Measurements from ENCODE around the gene JMJD4. TPM values are rescaled to one million over a fixed set of nuclear protein-coding genes. Genes with fewer than 3 reads are reported as not detected.
A peak's percentile ranks its signal among the peaks of the same experiment; 100 is the strongest.

Gene JMJD4
- polyA plus RNA-seq, 6 donors from 2014 or later, result 34.3 to 43.1 (median 36.5) TPM

DNA sequence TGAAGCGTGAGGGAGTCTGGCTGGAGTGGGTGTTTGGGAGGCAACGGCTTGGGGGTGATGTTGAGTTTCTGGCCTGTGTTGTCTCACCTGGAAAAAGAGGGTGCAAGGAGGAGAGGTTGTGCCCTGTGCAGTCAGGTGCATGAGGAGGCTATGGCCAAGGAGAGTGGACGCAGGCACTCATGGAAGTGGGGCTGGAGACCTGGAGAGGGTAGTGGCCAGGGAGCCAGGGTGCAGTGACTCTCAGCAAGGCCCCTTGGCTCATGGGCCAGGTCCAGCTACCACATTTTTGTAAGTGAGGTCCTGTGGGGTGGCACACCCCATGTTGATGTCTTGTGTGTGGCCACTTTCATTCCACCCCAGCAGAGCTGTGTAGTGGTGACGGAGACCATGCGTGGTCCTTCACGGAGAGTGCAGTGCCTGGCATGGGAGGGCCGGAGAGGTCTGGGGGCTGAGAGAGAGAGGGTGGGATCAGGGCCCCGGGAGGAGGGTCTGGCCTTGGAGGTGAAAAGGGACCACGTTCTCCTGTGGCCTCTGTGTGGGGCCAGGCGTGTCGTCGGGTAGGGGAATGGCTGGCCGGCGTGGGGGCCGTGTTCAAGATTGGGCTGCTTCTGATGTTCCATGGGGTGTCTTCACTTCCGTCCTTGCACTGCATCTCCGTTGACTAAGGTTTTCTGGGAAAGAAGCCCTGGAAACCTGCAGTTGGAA lies 6.2 kb upstream of the JMJD4 start:
- Mint-ChIP-seq H3K36me3 (no peaks in the 10 kb centered on the region), H3K27me3 (no peaks in the 10 kb centered on the region), H3K9me3 (peaks cover 0 to 1% (median 0%) of the 10 kb centered on the region in 7 donors), H3K27ac (peak overlapping the region in 2 of 6 donors; percentile 43 to 68), H3K4me1 (peaks cover 44 to 57% (median 49%) of the 10 kb centered on the region in 3 donors), H3K4me3 (peak overlapping the region in 2 of 8 donors; percentile 37 to 54)
- no peak for DNase-seq
- no peak for ATAC-seq (ENCODE audit: low read depth in 2 of 2)

DNA sequence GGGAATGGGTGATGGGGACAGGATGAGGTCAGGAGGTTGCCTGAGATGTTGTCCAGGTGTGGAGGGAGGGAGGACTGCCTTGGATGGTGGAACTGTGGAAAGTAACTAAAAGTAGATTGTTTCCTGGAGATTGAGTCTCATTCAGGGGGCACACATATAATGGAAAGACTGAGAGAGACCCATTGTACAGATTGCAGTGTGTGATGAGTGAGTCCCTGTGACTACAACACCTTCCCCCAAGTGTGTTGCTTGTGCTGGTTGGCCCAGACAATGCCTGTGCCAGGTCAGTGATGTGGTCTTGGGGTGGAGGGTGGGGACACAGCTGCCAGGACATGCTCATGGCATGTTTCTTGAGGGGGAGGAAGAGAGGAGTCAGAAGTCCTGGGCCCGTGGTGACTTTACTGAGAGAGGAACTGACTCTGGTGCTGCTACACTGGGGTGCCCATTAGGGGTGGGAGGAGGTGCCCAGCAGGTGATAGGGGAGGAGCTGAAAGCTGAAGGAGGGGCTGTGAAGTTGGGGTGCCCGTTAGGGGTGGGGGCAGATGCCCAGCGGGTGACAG lies 5.4 kb upstream of the JMJD4 start:
- no peak overlapping the region for H3K4me3 Mint-ChIP-seq
- H3K27me3 Mint-ChIP-seq, result no peaks in the 10 kb centered on the region
- ATAC-seq (ENCODE audit: low read depth in 2 of 2) (no peak), DNase-seq (no peak)
- peak overlapping the region in 2 of 6 donors; percentile 44 to 71 for H3K27ac Mint-ChIP-seq
- peaks cover 48 to 64% (median 52%) of the 10 kb centered on the region in 3 donors for H3K4me1 Mint-ChIP-seq
- no peaks in the 10 kb centered on the region for H3K36me3 Mint-ChIP-seq
- peaks cover 0 to 1% (median 0%) of the 10 kb centered on the region in 7 donors for H3K9me3 Mint-ChIP-seq

DNA sequence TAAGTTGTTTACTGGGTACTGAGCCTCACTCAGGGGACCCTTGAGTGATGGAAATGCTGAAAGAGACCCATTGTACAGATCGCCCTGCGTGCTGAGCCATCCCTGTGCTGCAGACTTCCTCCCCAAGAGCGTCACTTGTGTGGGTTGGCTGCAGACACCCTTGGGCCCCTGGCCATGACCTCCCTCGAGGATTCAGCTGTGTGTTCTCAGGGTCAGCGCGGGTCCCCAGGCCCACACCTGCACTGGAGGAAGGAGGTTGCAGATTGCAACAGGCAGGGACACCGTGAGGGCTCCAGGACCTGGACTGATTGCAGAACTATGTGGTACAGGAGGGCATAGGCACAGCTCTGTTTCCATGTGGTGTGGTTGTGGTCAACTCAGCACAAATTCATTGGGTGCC lies 4.5 kb upstream of the JMJD4 start:
- Mint-ChIP-seq H3K9me3 (peaks cover 0 to 1% (median 0%) of the 10 kb centered on the region in 7 donors), H3K4me1 (peaks cover 42 to 62% (median 53%) of the 10 kb centered on the region in 3 donors), H3K27me3 (no peaks in the 10 kb centered on the region), H3K4me3 (no peak overlapping the region), H3K27ac (peak overlapping the region in 2 of 6 donors; percentile 26 to 54), H3K36me3 (no peaks in the 10 kb centered on the region)
- DNase-seq (no peak), ATAC-seq (ENCODE audit: low read depth in 2 of 2) (no peak)

DNA sequence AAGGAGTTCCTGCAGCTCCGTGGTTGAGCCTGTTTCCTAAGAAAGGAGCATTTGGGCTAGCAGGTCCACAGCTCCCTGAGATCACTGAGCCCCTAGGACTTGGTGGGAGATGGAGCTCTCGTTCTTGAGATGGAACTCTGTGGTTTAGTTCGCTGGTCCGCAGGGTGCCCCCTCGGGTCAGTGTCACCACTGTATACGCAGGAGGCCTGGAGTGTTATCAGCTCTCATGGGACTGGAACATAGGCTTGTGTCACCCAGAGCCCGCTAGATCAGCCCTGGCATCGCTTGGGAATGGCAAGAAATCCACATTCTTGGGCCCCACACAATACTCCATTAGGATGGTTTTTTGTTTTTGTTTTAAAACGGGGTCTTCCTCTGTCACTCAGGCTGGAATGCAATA lies 3.7 kb upstream of the JMJD4 start:
- DNase-seq, result no peak
- H3K4me1 Mint-ChIP-seq, result peaks cover 46 to 64% (median 59%) of the 10 kb centered on the region in 3 donors
- peaks cover 0 to 1% (median 0%) of the 10 kb centered on the region in 7 donors for H3K9me3 Mint-ChIP-seq
- no peak overlapping the region for H3K4me3 Mint-ChIP-seq
- ATAC-seq (ENCODE audit: low read depth in 2 of 2), result no peak
- H3K36me3 Mint-ChIP-seq, result no peaks in the 10 kb centered on the region
- no peak overlapping the region for H3K27ac Mint-ChIP-seq
- no peaks in the 10 kb centered on the region for H3K27me3 Mint-ChIP-seq

DNA sequence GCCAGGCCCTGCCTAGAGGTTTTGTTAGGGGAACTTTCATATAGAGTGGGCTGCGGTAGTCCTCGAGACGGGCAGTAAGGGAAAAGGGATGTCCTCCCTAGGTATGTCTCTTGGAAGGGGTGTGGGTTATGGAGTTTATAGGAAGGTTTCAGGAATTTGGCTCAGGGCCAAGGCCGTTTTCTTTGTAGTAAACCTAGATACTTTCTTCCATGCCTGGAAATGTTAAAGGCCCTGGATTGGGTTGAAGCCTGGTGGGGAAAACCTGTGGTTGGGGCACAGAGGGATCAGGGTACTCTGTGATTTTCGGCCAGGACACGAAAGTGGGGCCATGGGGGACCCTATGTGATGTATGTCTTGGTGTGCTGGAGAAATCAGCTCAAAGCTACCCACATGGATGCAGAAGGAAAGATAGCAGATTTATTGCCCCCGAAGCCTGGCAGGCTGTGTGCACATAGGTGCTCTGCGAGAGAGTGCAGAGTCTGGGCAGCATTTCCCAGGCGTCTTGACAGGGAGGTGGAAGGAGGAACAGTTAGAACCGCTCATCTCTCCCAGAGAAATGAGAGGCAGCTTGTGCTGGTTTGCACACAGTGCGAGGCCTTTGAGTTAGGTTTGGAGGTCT lies 1.8 kb upstream of the JMJD4 start:
- ATAC-seq (ENCODE audit: low read depth in 2 of 2), result no peak
- H3K36me3 Mint-ChIP-seq, result no peaks in the 10 kb centered on the region

DNA sequence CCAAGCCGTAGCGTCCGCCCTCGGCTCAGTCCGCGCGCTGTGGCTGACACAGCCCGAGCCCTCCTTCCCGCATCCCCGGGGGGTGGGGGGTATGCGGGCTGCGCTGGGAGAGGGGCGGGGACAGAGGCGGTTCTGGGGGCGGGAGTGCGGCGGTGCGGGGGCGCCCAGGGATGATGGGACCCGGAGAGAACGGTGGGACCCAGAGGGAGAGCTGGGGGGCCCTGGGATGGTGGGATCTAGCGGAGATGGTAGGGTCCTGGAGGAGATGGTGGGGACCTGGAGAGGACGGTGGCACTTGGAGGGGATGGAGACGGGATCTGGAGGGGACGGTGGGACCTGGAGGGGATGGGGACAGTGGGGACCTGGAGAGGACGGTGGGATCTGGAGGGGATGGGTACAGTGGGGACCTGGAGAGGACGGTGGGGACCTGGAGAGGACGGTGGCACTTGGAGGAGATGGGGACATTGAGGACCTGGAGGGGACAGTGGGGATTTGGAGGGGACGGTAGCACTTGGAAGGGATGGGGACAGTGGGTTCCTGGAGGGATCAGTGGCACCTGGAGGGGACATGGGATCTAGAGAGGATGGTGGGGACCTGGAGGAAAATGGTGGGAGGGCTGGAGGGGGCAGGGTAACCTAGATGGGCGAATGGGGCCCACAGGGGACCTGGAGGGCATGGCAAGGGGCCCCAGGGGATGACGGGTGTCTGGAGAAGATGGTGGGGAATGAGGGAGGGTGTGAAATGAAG lies 610 bp upstream of the JMJD4 start:
- Mint-ChIP-seq H3K27me3 (no peaks in the 10 kb centered on the region), H3K4me3 (peak overlapping the region; percentile 87 to 94 (median 90)), H3K36me3 (no peaks in the 10 kb centered on the region), H3K9me3 (peaks cover 0 to 1% (median 0%) of the 10 kb centered on the region in 7 donors), H3K4me1 (peaks cover 50 to 57% (median 53%) of the 10 kb centered on the region in 3 donors), H3K27ac (peak overlapping the region; percentile 19 to 99 (median 85))
- DNase-seq (no peak), ATAC-seq (ENCODE audit: low read depth in 2 of 2) (no peak)

More for the DNA sequence above, 1.8 kb upstream of the JMJD4 start:
- Mint-ChIP-seq H3K27me3 (no peaks in the 10 kb centered on the region), H3K4me1 (peaks cover 60 to 67% (median 63%) of the 10 kb centered on the region in 3 donors), H3K9me3 (peaks cover 0 to 1% (median 0%) of the 10 kb centered on the region in 7 donors), H3K27ac (peak overlapping the region in 4 of 6 donors; percentile 42 to 88 (median 63)), H3K4me3 (peak overlapping the region; percentile 47 to 93 (median 66))
- no peak for DNase-seq

DNA sequence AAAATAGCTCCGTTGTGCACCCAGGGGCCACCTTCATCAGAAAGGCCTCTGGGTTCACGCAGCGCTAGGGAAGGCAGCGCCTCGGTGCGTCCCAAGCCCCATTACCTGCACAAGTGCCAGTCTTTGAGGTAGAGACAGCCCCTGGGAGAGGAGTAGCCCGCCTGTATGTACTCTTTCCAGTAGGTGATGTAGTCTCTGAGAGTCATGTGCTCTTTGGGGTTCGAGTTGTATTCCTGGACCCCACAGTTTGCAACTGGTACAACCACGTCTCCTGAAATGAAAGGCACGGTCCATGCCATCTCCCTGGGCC lies 601 bp downstream of the JMJD4 start:
- H3K9me3 Mint-ChIP-seq, result peaks cover 0 to 1% (median 0%) of the 10 kb centered on the region in 7 donors
- ATAC-seq (ENCODE audit: low read depth in 2 of 2) (no peak), DNase-seq (no peak)
- H3K4me3 Mint-ChIP-seq, result peak overlapping the region; percentile 87 to 94 (median 90)
- peak overlapping the region; percentile 56 to 88 (median 80) for H3K27ac Mint-ChIP-seq
- H3K36me3 Mint-ChIP-seq, result no peaks in the 10 kb centered on the region
- peaks cover 46 to 56% (median 50%) of the 10 kb centered on the region in 3 donors for H3K4me1 Mint-ChIP-seq
- no peaks in the 10 kb centered on the region for H3K27me3 Mint-ChIP-seq

DNA sequence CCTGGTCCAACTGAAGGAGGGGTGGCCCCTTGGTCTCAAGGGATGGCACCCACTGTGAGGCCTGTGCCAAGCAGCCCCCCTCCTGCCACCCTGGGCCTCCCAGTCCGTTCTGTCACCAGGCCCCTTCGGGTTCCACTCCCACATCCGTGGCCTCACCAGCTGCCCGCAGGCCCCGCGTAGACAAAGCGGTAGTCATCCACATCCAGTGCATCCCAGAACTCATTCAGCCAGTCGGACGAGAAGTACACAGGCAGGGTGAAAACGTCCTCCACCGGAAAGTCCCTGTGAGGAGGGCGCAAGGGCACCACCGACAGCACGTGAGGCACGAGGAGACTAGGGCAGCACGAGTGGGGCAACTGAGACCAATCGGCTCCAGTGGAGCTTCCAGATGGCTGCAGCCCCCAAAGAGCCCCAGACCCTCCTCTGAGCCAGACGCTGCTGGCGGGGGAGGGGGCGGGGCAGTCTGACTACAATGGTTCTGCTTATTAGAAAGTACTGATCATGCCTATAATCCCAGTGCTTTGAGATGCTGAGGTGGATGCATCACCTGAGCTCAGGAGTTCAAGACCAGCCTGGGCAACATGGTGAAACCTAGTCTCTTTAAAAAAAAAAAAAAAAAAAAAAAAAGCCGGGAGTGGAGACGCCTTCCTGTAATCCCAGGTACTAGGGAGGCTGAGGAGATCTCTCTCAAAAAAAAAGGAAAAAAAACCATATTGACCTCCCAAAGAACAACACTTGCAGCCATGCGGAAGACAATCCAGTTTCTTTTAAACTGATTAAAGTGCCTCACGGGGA lies 1.2 kb downstream of the JMJD4 start:
- ATAC-seq (ENCODE audit: low read depth in 2 of 2), result no peak

DNA sequence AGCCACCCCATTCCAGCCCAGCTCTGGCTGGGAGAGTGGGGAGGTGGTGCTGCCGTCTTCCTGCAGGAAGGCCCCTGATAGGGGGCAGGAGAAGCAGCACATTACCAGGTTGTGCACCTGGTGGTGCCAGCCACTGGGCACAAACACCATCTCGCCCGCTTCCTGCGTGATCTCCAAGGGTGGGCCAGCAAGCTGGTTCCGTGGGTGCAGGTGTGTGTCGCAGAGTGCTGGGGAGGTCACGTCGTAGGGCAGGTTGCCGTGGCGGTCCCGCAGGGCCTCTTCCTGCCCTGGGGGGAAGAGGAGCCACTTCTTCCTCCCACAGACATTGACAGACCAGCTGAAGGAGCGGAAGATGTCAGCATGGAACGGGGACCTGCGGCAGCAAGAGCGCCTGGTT lies 1.8 kb downstream of the JMJD4 start:
- Mint-ChIP-seq H3K27ac (peak overlapping the region in 1 of 6 donors; percentile 62), H3K36me3 (no peaks in the 10 kb centered on the region), H3K4me1 (peaks cover 44 to 63% (median 55%) of the 10 kb centered on the region in 3 donors), H3K27me3 (no peaks in the 10 kb centered on the region), H3K9me3 (peaks cover 0 to under 1% (median 0%) of the 10 kb centered on the region in 7 donors), H3K4me3 (peak overlapping the region; percentile 56 to 91 (median 75))
- DNase-seq (no peak), ATAC-seq (ENCODE audit: low read depth in 2 of 2) (no peak)

More for the DNA sequence above, 1.2 kb downstream of the JMJD4 start:
- Mint-ChIP-seq H3K27ac (peak overlapping the region in 4 of 6 donors; percentile 79 to 93 (median 84)), H3K4me1 (peaks cover 45 to 56% (median 50%) of the 10 kb centered on the region in 3 donors), H3K9me3 (peaks cover 0 to 1% (median 0%) of the 10 kb centered on the region in 7 donors), H3K4me3 (peak overlapping the region; percentile 87 to 94 (median 90)), H3K27me3 (no peaks in the 10 kb centered on the region), H3K36me3 (no peaks in the 10 kb centered on the region)
- no peak for DNase-seq

DNA sequence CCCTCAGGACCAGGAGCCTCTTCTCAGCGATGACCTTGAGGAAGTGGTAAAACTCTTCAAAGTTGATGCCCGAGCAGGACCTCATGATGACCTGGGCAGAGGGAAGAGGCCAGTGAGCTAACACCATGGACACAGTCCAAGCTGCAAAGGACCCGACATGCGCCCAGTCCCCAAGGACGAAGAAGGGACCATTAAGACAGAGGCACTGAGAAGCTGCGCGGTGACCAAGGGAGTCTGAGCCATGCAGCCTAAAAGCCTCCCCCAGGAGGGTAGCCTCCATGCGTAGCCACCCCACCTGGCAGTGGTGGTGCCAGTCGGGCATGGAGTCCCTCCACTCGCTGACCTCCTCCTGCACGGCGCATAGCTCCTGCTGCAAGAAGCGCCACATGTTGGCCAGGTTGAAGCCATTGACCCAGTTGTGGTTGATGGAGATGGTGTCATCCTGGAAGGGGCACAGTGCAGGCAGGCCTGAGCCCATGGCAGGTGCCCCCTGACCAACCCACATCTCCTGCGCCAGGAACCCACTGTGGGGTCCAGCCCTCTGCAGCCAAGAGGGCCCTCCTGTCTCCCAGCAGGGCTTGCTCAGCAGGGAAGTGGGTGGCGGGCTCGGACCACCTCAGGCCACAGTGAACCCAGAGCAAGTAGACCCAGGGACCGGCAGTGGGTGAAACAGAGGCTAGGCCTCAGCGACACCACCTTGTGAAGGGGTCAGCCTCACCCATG lies 2.4 kb downstream of the JMJD4 start:
- Mint-ChIP-seq H3K27ac (no peak overlapping the region), H3K4me3 (peak overlapping the region; percentile 6 to 91 (median 66)), H3K27me3 (no peaks in the 10 kb centered on the region), H3K9me3 (no peaks in the 10 kb centered on the region), H3K4me1 (peaks cover 46 to 66% (median 59%) of the 10 kb centered on the region in 3 donors), H3K36me3 (no peaks in the 10 kb centered on the region)
- no peak for ATAC-seq (ENCODE audit: low read depth in 2 of 2)
- DNase-seq, result no peak

DNA sequence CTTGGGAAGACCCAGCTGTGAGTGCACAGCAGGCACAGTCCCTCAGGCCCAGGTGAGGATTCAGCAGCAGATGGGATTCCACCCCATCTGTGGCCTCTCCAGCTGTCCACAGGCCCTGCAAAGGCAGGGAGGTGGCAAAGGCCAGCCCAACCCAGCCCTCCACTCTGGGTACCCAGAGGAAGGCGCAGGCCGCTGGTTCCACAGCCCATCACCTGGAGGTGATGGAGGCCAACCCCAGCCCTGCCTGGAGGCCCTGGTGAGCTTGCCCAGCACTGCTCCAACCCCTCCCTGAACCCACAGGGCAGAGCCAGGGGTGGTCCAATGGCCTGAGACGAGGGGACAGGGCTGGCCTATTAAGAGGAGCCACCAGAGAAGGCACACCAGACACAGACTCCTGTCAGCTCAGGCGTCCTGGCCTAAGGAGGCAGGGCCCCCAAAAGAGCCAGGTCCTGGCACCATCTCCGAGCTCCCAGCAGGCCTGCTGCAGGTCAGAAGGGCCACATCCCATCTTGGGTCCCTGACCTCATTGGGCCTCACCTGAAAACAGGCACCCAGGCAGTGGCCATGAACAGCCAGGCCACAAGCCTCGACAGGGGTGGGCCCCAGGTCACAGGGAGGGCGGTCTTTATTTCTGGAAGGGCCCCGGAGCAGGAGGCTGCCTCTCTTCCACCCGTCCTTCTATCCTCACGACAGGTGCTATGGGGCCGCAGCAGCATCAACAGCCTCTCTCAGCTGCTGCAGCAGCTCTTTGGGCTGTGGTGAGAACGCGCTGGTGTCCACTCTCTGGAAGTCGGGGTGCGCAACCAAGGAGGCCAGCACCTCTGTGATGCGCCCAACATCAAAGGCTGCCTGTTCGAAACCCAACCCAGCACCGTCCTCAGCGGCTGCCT lies 3.2 kb downstream of the JMJD4 start:
- peak overlapping the region in 2 of 8 donors; percentile 9 to 38 for H3K4me3 Mint-ChIP-seq
- no peaks in the 10 kb centered on the region for H3K27me3 Mint-ChIP-seq
- no peak overlapping the region for H3K27ac Mint-ChIP-seq
- ATAC-seq (ENCODE audit: low read depth in 2 of 2) (no peak), DNase-seq (no peak)
- H3K36me3 Mint-ChIP-seq, result no peaks in the 10 kb centered on the region
- H3K4me1 Mint-ChIP-seq, result peaks cover 39 to 61% (median 55%) of the 10 kb centered on the region in 3 donors
- no peaks in the 10 kb centered on the region for H3K9me3 Mint-ChIP-seq

All from naive B cell (primary cell).